Esophagus squamous epithelium (tissue), 4 donors: ENCODE measurements around the gene PADI4.
"Not testable (repeated sequence)": the region's sequence is repeated elsewhere in the genome, so short reads cannot be mapped to it uniquely, and the experiment has no call there.

Source experiments
- CTCF ChIP-seq, 6 experiments: fragments of 450-650 bp in 4 of 6; fragments of 200-600 bp in 2 of 6; sonication (generic) in 2 of 6; IDR thresholded peaks; one replicate each; pipeline ENCODE4 v1.5.1; 2016 to 2019; ENCODE audit warnings: antibody characterized with exemption in 6 of 6, mild to moderate bottlenecking in 4 of 6, moderate library complexity in 4 of 6
- POLR2A ChIP-seq, 4 donors: fragments of 450-650 bp; IDR thresholded peaks; one replicate each; pipeline ENCODE4 v1.6.1; 2017; ENCODE audit warnings: antibody characterized with exemption in 4 of 4, mild to moderate bottlenecking in 4 of 4, moderate library complexity in 3 of 4

- not testable (repeated sequence) for TF ChIP-seq POLR2A, CTCF (IDR thresholded peaks at IDR 0.05)
Measured at GRCh38 chr1:17407786-17408514, 100.0 kb downstream of the PADI4 start.
